ENCODE results near the gene TNS3. TPM values are rescaled to one million over a fixed set of nuclear protein-coding genes. Genes with fewer than 3 reads are reported as not detected.
A peak's percentile ranks its signal among the peaks of the same experiment; 100 is the strongest.

TNS3 gene
- total and polyA plus RNA-seq, 2 of the 13 experiments (the other 11 are each of a cell fraction or from before 2014, with no cell fraction given), result 52.9 to 55.7 TPM

- TF ChIP-seq THAP11 (CRISPR knock-in tag; IDR thresholded peaks at IDR 0.05) (peak; percentile 81), FOXK1 (CRISPR knock-in tag; IDR thresholded peaks at IDR 0.05; ENCODE audit: borderline replicate concordance, low read depth) (peak; percentile 54), HNRNPLL (IDR thresholded peaks at IDR 0.05; ENCODE audit: low read depth, low read length, poor library complexity, severe bottlenecking) (peak; percentile 46), SRY (CRISPR knock-in tag; IDR thresholded peaks at IDR 0.05) (no peak), CHD2 (IDR thresholded peaks at IDR 0.05; ENCODE audit: low read depth, low read length) (no peak), FOXP4 (CRISPR knock-in tag; IDR thresholded peaks at IDR 0.05) (peak; percentile 92), ETV6 (CRISPR knock-in tag; conservative IDR thresholded peaks at IDR 0.05) (peak; percentile 35; the same call in 1 of the 2 replicates), RBM39 (IDR thresholded peaks at IDR 0.05; ENCODE audit: low read depth, low read length, poor library complexity, severe bottlenecking) (peak; percentile 79), ZFP36L1 (CRISPR knock-in tag; IDR thresholded peaks at IDR 0.05) (no peak), ZNF543 (CRISPR knock-in tag; IDR thresholded peaks at IDR 0.05) (peak; percentile 81; the same call in 1 of the 2 replicates), PAXIP1 (CRISPR knock-in tag; conservative IDR thresholded peaks at IDR 0.05) (peak; percentile 96), ZBTB42 (CRISPR knock-in tag; IDR thresholded peaks at IDR 0.05) (peak; percentile 79; the same call in 1 of the 2 replicates), NFATC3 (CRISPR knock-in tag; IDR thresholded peaks at IDR 0.05) (peak; percentile 89), ZBTB46 (CRISPR knock-in tag; IDR thresholded peaks at IDR 0.05; ENCODE audit: borderline replicate concordance) (no peak), HCFC1 (IDR thresholded peaks at IDR 0.05; ENCODE audit: low read depth, low read length) (no peak), ZNF205 (CRISPR knock-in tag; IDR thresholded peaks at IDR 0.05) (peak; percentile 79; the same call in 1 of the 2 replicates), TAF15 (IDR thresholded peaks at IDR 0.05; ENCODE audit: low read depth, low read length, poor library complexity, severe bottlenecking) (peak; percentile 89), KLF6 (CRISPR knock-in tag; IDR thresholded peaks at IDR 0.05) (peak; percentile 87; the same call in 1 of the 2 replicates), SP5 (CRISPR knock-in tag; IDR thresholded peaks at IDR 0.05; ENCODE audit: borderline replicate concordance, low read depth) (peak; percentile 93), CENPX (CRISPR knock-in tag; IDR thresholded peaks at IDR 0.05) (no peak), ZNF672 (CRISPR knock-in tag; IDR thresholded peaks at IDR 0.05) (no peak)
- TF ChIP-seq, protein P1, sequence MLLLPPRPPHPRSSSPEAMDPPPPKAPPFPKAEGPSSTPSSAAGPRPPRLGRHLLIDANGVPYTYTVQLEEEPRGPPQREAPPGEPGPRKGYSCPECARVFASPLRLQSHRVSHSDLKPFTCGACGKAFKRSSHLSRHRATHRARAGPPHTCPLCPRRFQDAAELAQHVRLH (CRISPR knock-in tag; IDR thresholded peaks at IDR 0.05; ENCODE audit: borderline replicate concordance, low read depth), result peak; percentile 91; the same call in 1 of the 2 replicates
Measured at GRCh38 chr7:47474937-47475879, 106.7 kb downstream of the TNS3 start (continued).

Measured in HepG2 (cell line).